H1 (cell line): ENCODE data around the gene CAPN9. TPM values are rescaled to one million over a fixed set of nuclear protein-coding genes. Genes with fewer than 3 reads are reported as not detected.
A peak's percentile ranks its signal among the peaks of the same experiment; 100 is the strongest.

Source experiments
- CTCF ChIA-PET: fragments of 300-600 bp; sonication (Branson Sonifier 250); formaldehyde crosslinking; loops from one replicate; lab custom pipeline; 2021; ENCODE audit not compliant: partially characterized antibody; lab: Charles Lee
- POLR2A ChIA-PET: fragments of 300-600 bp; sonication (Branson Sonifier 250); formaldehyde crosslinking; loops from one replicate; lab custom pipeline; 2021; ENCODE audit warnings: inconsistent platforms; ENCODE audit not compliant: partially characterized antibody; lab: Charles Lee
- DNase-seq, 2 experiments: peaks; one replicate each; pipeline versions ENCODE4 v3.0.0 to v3.0.0-alpha.2; 2010 to 2022; ENCODE audit warnings: low spot score in 2 of 2, low read depth in 1 of 2, mixed read lengths in 1 of 2
- FAIRE-seq: peaks from 2 replicates; lab custom pipeline; 2011; peaks lifted over from hg19 to GRCh38; lab: Jason Lieb, UNC
- H2AFZ ChIP-seq: 2 replicates; pipeline ENCODE4 v1.8.1; 2012; ENCODE audit warnings: low read length, inconsistent platforms
- H2AK5ac ChIP-seq: 2 replicates; pipeline ENCODE4 v1.6.1; 2013; ENCODE audit warnings: low read depth, low read length
- H2BK120ac ChIP-seq: replicated peaks from 2 replicates; pipeline ENCODE3; 2013; ENCODE audit warnings: low read depth, low read length, inconsistent platforms
- H2BK12ac ChIP-seq: 2 replicates; pipeline ENCODE4 v1.6.1; 2013; ENCODE audit warnings: low read depth, low read length
- H2BK15ac ChIP-seq: 2 replicates; pipeline ENCODE4 v1.6.1; 2013; ENCODE audit warnings: low read length
- H2BK20ac ChIP-seq: 2 replicates; pipeline ENCODE4 v1.6.1; 2013; ENCODE audit warnings: low read length
- H2BK5ac ChIP-seq: 2 replicates; pipeline ENCODE4 v1.6.1; 2013; ENCODE audit warnings: low read depth, low read length
- H3K14ac ChIP-seq: 2 replicates; pipeline ENCODE4 v1.6.1; 2013; ENCODE audit warnings: inconsistent platforms; ENCODE audit not compliant: insufficient read length
- H3K18ac ChIP-seq: 2 replicates; pipeline ENCODE4 v1.6.1; 2013; ENCODE audit warnings: low read length; ENCODE audit errors: extremely low read depth
- H3K23ac ChIP-seq: 2 replicates; pipeline ENCODE4 v1.6.1; 2013; ENCODE audit warnings: inconsistent platforms; ENCODE audit not compliant: insufficient read length
- H3K23me2 ChIP-seq: 2 replicates; pipeline ENCODE4 v1.6.1; 2013; ENCODE audit warnings: low read depth, low read length
- H3K27ac ChIP-seq: 2 replicates; pipeline ENCODE4 v1.6.1; 2011; ENCODE audit warnings: low read depth, low read length, inconsistent platforms
- H3K27me3 ChIP-seq, 4 experiments: replicated peaks in 1 of 4; 1 replicate in 1 of 4; 2 replicates in 3 of 4; pipeline versions ENCODE4 v1.6.1 to v1.8.1; 2011 to 2013; ENCODE audit warnings: low read length in 3 of 4, mild to moderate bottlenecking in 3 of 4, inconsistent platforms in 2 of 4, mixed read lengths in 2 of 4, moderate library complexity in 1 of 4; ENCODE audit not compliant: control insufficient read depth in 3 of 4, insufficient read depth in 3 of 4; ENCODE audit errors: extremely low read depth in 1 of 4
- H3K36me3 ChIP-seq, 4 experiments: 2 replicates each; pipeline versions ENCODE4 v1.6.1 to v1.8.1; 2011 to 2013; ENCODE audit warnings: mild to moderate bottlenecking in 4 of 4, low read length in 3 of 4, moderate library complexity in 2 of 4, control low read depth in 1 of 4, inconsistent platforms in 1 of 4; ENCODE audit not compliant: insufficient read depth in 4 of 4, control insufficient read depth in 2 of 4
- H3K4ac ChIP-seq: replicated peaks from 2 replicates; pipeline ENCODE3; 2013; ENCODE audit warnings: low read length, low read depth, mixed read lengths, inconsistent platforms; ENCODE audit not compliant: insufficient read length
- H3K4me1 ChIP-seq, 4 experiments: replicated peaks in 1 of 4; 1 replicate in 1 of 4; 2 replicates in 3 of 4; pipeline versions ENCODE4 v1.6.1 to v1.8.1; 2011 to 2013; ENCODE audit warnings: low read length in 3 of 4, inconsistent platforms in 2 of 4, mixed read lengths in 1 of 4; ENCODE audit not compliant: insufficient read depth in 4 of 4, control insufficient read depth in 3 of 4
- H3K4me2 ChIP-seq, 2 experiments: 2 replicates each; pipeline versions ENCODE4 v1.6.1 to v1.8.1; 2011 to 2013; ENCODE audit warnings: low read depth in 2 of 2, low read length in 2 of 2, control low read depth in 1 of 2, inconsistent platforms in 1 of 2, mild to moderate bottlenecking in 1 of 2; ENCODE audit not compliant: insufficient read depth in 1 of 2
- H3K4me3 ChIP-seq, 4 experiments: fragments of 200-600, 300-600 bp in 1 of 4; sonication (generic), shearing (Covaris generic), sonication (Bioruptor Twin) in 1 of 4; 2 replicates each; pipeline versions ENCODE4 v1.5.1 to v1.8.1; 2011 to 2016; ENCODE audit warnings: low read length in 4 of 4, low read depth in 3 of 4, control low read depth in 2 of 4, inconsistent platforms in 2 of 4, mild to moderate bottlenecking in 2 of 4, mixed read lengths in 1 of 4, moderate library complexity in 1 of 4; ENCODE audit not compliant: insufficient read depth in 2 of 4; ENCODE audit errors: extremely low read depth in 1 of 4
- H3K56ac ChIP-seq: replicated peaks from 2 replicates; pipeline ENCODE3; 2013; ENCODE audit warnings: low read depth, mild to moderate bottlenecking, mixed read lengths, low read length, inconsistent platforms; ENCODE audit not compliant: insufficient read length
- H3K79me1 ChIP-seq: 2 replicates; pipeline ENCODE4 v1.6.1; 2013; ENCODE audit warnings: low read depth, low read length, control low read depth
- H3K79me2 ChIP-seq, 2 experiments: 2 replicates each; pipeline versions ENCODE4 v1.6.1 to v1.8.1; 2012 to 2013; ENCODE audit warnings: low read length in 2 of 2, mild to moderate bottlenecking in 2 of 2, inconsistent platforms in 1 of 2; ENCODE audit not compliant: insufficient read depth in 2 of 2, control insufficient read depth in 1 of 2
- H3K9ac ChIP-seq, 4 experiments: replicated peaks in 1 of 4; 1 replicate in 1 of 4; 2 replicates in 3 of 4; pipeline versions ENCODE4 v1.6.1 to v1.8.1; 2011 to 2013; ENCODE audit warnings: low read depth in 3 of 4, low read length in 3 of 4, control low read depth in 2 of 4, mild to moderate bottlenecking in 2 of 4, moderate library complexity in 2 of 4, inconsistent platforms in 1 of 4; ENCODE audit errors: extremely low read depth in 1 of 4
- H3K9me3 ChIP-seq, 2 experiments: 2 replicates each; pipeline versions ENCODE4 v1.6.1 to v1.8.1; 2012 to 2013; ENCODE audit warnings: mild to moderate bottlenecking in 2 of 2, moderate library complexity in 2 of 2, control low read depth in 1 of 2, inconsistent platforms in 1 of 2, low read depth in 1 of 2, low read length in 1 of 2, mixed read lengths in 1 of 2; ENCODE audit not compliant: insufficient read depth in 2 of 2
- H4K20me1 ChIP-seq, 2 experiments: replicated peaks in 1 of 2; 2 replicates each; pipeline versions ENCODE3 to v1.8.1; 2011 to 2013; ENCODE audit warnings: inconsistent platforms in 2 of 2, low read length in 2 of 2, mild to moderate bottlenecking in 1 of 2; ENCODE audit not compliant: insufficient read depth in 2 of 2, control insufficient read depth in 1 of 2
- H4K5ac ChIP-seq: 2 replicates; pipeline ENCODE4 v1.6.1; 2013; ENCODE audit warnings: low read length, low read depth, mixed read lengths, inconsistent platforms; ENCODE audit not compliant: insufficient read length
- H4K8ac ChIP-seq: 2 replicates; pipeline ENCODE4 v1.8.0; 2013; ENCODE audit warnings: mild to moderate bottlenecking, moderate library complexity, low read length, inconsistent platforms; ENCODE audit not compliant: insufficient read depth; ENCODE audit errors: extremely low read depth
- H4K91ac ChIP-seq: replicated peaks from 2 replicates; pipeline ENCODE3; 2013; ENCODE audit warnings: low read length, mixed read lengths, inconsistent platforms; ENCODE audit not compliant: insufficient read length
- EZH2 ChIP-seq: fragments of 200-600 bp; sonication (generic); IDR thresholded peaks from 2 replicates; pipeline ENCODE4 v1.7.1; 2012; ENCODE audit warnings: low read depth, mild to moderate bottlenecking, moderate library complexity, low read length, inconsistent platforms; ENCODE audit not compliant: severe bottlenecking
- GTF2F1 ChIP-seq: IDR thresholded peaks from 2 replicates; pipeline ENCODE4 v1.6.1; 2012; ENCODE audit warnings: low read depth, low read length, improper control_type of control experiment, borderline replicate concordance
- HDAC6 ChIP-seq: IDR thresholded peaks from one replicate; pipeline ENCODE4 v1.7.1; 2012; ENCODE audit warnings: low read depth, mild to moderate bottlenecking, inconsistent platforms, low read length, moderate library complexity
- MAFK ChIP-seq: IDR thresholded peaks from 2 replicates; pipeline ENCODE4 v1.6.1; 2012; ENCODE audit warnings: low read depth, mild to moderate bottlenecking, improper control_type of control experiment, low read length
- NANOG ChIP-seq: IDR thresholded peaks from 2 replicates; pipeline ENCODE4 v1.6.1; 2011; ENCODE audit warnings: low read length, low read depth, mild to moderate bottlenecking, inconsistent platforms; ENCODE audit not compliant: insufficient read depth, poor library complexity, severe bottlenecking
- POLR2AphosphoS5 ChIP-seq: IDR thresholded peaks from 2 replicates; pipeline ENCODE4 v1.6.1; 2011; ENCODE audit warnings: low read depth, low read length
- RBBP5 ChIP-seq: IDR thresholded peaks from 2 replicates; pipeline ENCODE4 v1.7.1; 2012; ENCODE audit warnings: low read depth, mild to moderate bottlenecking, inconsistent platforms, low read length, moderate library complexity, borderline replicate concordance
- RFX5 ChIP-seq: IDR thresholded peaks from 2 replicates; pipeline ENCODE4 v1.6.1; 2011; ENCODE audit warnings: low read depth, low read length, improper control_type of control experiment, borderline replicate concordance
- RNF2 ChIP-seq: fragments of 200-900, 300-1000 bp; sonication (generic); IDR thresholded peaks from 2 replicates; pipeline ENCODE4 v1.7.1; 2016; ENCODE audit warnings: borderline replicate concordance, low read depth, mild to moderate bottlenecking, antibody characterized with exemption, low read length; ENCODE audit not compliant: poor library complexity, severe bottlenecking; ENCODE audit errors: missing control alignments
- TCF12 ChIP-seq: IDR thresholded peaks from 2 replicates; pipeline ENCODE4 v1.6.1; 2011; ENCODE audit warnings: low read depth, mild to moderate bottlenecking, low read length
- TEAD4 ChIP-seq: IDR thresholded peaks from 2 replicates; pipeline ENCODE4 v1.6.1; 2012; ENCODE audit warnings: low read depth, low read length, inconsistent platforms, mixed read lengths
- WGBS, 2 experiments: shearing (Covaris generic) in 1 of 2; methylation state at CpG; one replicate each; pipeline versions ENCODE4 v1.1.6 to v1.1.7; 2013 to 2015; ENCODE audit warnings: low lambda C conversion rate in 2 of 2, mixed read lengths in 2 of 2, inconsistent platforms in 1 of 2, low coverage in 1 of 2, missing lambda C conversion rate in 1 of 2; ENCODE audit not compliant: insufficient replicate concordance in 2 of 2, insufficient coverage in 1 of 2, insufficient read length in 1 of 2; ENCODE audit errors: extremely low coverage in 1 of 2, missing lambda C conversion rate in 1 of 2; 5-methylcytosine and 5-hydroxymethylcytosine counted together
- polyA plus RNA-seq, 7 experiments: library from polyadenylated mRNA; depleted of rRNA in 3 of 7; stranded (reverse) in 5 of 7; unstranded in 2 of 7; fragments of >200 nt in 5 of 7; fragments of 200-250 nt in 2 of 7; gene quantifications; 1 replicate in 5 of 7; 2 replicates in 1 of 7; 4 replicates in 1 of 7; pipeline versions ENCODE4 v1.2.1 to v1.2.3, GENCODE V29; 2011 to 2013; ENCODE audit warnings: missing spikeins in 2 of 7, mixed read lengths in 2 of 7
- total RNA-seq: library from RNA; stranded (reverse); fragmentation: NEBNext Ultra II Directional; extraction: Animal tissue kit (Norgen Biotek cat#: 25700); gene quantifications from 2 replicates; pipeline ENCODE4 v1.2.1, GENCODE V29; 2021
- TF ChIP-seq, protein P1 (sequence below): IDR thresholded peaks from 2 replicates; pipeline ENCODE4 v1.6.1; 2011; ENCODE audit warnings: low read length, improper control_type of control experiment

CAPN9 gene
- total and polyA plus RNA-seq, 2 of the 8 experiments (the other 6 are each of a cell fraction or from before 2014, with no cell fraction given) = 0.22 to 0.76 TPM

DNA sequence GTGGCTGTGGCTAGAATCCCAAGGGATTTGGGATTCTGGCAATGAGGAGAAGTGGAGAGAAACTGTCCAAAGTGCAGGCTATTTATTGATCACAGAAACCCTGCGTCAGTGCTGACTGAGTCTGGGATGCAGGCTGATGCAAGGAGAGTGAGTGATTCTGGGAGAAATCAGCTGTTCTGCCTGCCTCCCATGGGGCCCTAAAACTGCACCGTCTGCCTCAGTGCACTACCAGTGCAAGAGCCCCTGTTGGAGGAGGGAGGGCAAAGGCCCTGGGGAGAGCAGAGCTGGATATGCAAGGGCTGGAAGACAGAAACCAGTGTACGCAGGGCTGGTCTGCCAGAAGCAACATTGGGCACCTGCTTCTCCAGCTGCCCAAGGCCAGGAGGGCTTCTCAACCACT is 78.6 kb downstream of the CAPN9 start:
- no peaks in the 10 kb centered on the region for H3K79me1 ChIP-seq
- H2BK5ac ChIP-seq = no peak overlapping the region
- no peak overlapping the region for H4K5ac ChIP-seq
- no peak overlapping the region for H3K23ac ChIP-seq
- no peak overlapping the region for H4K91ac ChIP-seq
- no peak overlapping the region for H3K4ac ChIP-seq
- FAIRE-seq (no peak), DNase-seq (peak in 1 of 2 experiments; percentile 39)
- H3K27ac ChIP-seq = no peak overlapping the region
- H3K56ac ChIP-seq = no peak overlapping the region
- no peak overlapping the region for H3K4me2 ChIP-seq
- no peak overlapping the region for H3K9ac ChIP-seq
- no peak overlapping the region for H4K8ac ChIP-seq
- H3K18ac ChIP-seq = no peak overlapping the region
- WGBS, 2 experiments = 74% methylated on average over 3 of the region's 3 CpGs; no CpG with 5 or more reads in 1 of the 2 experiments
- ChIA-PET POLR2A (interaction anchor here (1.1 kb wide), 1 partner anchor 41 kb away, joined by 3 read pairs; no protein-coding TSS in a partner anchor), CTCF (interaction anchor here (0.7 to 2.2 kb wide), 6 partner anchors 9 to 36 kb away, joined by 3 to 6 read pairs (median 5); no protein-coding TSS in a partner anchor)
- H3K27me3 ChIP-seq = no peaks in the 10 kb centered on the region; a peak in 2 of 7 replicates
- no peaks in the 10 kb centered on the region for H4K20me1 ChIP-seq
- no peaks in the 10 kb centered on the region for H3K9me3 ChIP-seq
- H2BK20ac ChIP-seq = no peak overlapping the region
- no peak overlapping the region for H2BK120ac ChIP-seq
- H2AFZ ChIP-seq = no peak overlapping the region
- no peaks in the 10 kb centered on the region for H3K4me1 ChIP-seq
- H2BK12ac ChIP-seq = no peak overlapping the region
- no peak overlapping the region for H3K14ac ChIP-seq
- H2BK15ac ChIP-seq = no peak overlapping the region
- H3K4me3 ChIP-seq = no peak overlapping the region
- H3K79me2 ChIP-seq = no peaks in the 10 kb centered on the region
- no peaks in the 10 kb centered on the region for H3K36me3 ChIP-seq
- H2AK5ac ChIP-seq = no peak overlapping the region
- H3K23me2 ChIP-seq = no peaks in the 10 kb centered on the region
- TF ChIP-seq RFX5 (no peak), POLR2AphosphoS5 (no peak), GTF2F1 (no peak), EZH2 (no peak), RNF2 (no peak), TEAD4 (no peak), MAFK (no peak), HDAC6 (no peak), TCF12 (no peak), NANOG (no peak), RBBP5 (no peak)
- TF ChIP-seq, protein P1, sequence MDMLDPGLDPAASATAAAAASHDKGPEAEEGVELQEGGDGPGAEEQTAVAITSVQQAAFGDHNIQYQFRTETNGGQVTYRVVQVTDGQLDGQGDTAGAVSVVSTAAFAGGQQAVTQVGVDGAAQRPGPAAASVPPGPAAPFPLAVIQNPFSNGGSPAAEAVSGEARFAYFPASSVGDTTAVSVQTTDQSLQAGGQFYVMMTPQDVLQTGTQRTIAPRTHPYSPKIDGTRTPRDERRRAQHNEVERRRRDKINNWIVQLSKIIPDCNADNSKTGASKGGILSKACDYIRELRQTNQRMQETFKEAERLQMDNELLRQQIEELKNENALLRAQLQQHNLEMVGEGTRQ = no peak
